Measurements from ENCODE around the gene SPATA2.

DNA sequence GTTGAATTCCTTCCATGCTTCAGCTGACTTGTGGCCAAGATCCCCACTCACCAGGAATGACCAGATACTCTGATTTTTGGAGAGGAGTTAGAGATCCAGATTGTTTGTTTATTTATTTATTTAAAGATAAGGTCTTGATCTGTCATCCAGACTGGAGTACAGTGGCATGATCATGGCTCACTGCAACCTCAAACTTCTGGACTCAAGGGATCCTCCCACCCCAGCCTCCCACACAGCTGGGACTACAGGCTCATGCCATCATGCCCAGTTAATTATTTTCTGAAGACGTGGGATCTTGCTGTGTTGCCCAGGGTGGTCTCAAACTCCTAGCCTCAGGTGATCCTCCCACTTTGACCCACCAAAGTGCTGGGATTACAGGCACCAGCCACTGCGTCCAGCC, 4.1 kb upstream of the SPATA2 start:
- TF ChIP-seq POLR2A (IDR thresholded peaks at IDR 0.05; ENCODE audit: low read length) (no peak), GATA1 (IDR thresholded peaks at IDR 0.05; ENCODE audit: low read depth, low read length) (no peak)
